Stimulated activated CD8-positive, alpha-beta memory T cell treated with anti-CD3 and anti-CD28 coated beads, Interleukin-4, amount 100 ng/mL, for 4 hours (primary cell): ENCODE results near the gene FOXJ2.
"Not testable (repeated sequence)": the region's sequence is repeated elsewhere in the genome, so short reads cannot be mapped to it uniquely, and the experiment has no call there.

Source experiments
- DNase-seq, 2 donors: peaks; one replicate each; pipeline ENCODE4 v3.0.0-alpha.2; 2020; ENCODE audit warnings: low read depth in 2 of 2, low spot score in 1 of 2

The FOXJ2 gene

GRCh38 chr12:8064131-8064530, 31.6 kb downstream of the FOXJ2 start:
- no peak for DNase-seq

- no peak for DNase-seq
Measured at GRCh38 chr12:8065991-8066594, 33.6 kb downstream of the FOXJ2 start, which contains the start of gene C3AR1. C3AR1 (minus strand) TSS chr12:8066359; CDS start chr12:8060185, 6,174 bp downstream.

- no peak for DNase-seq
Measured at GRCh38 chr12:8069582-8069981, 37.1 kb downstream of the FOXJ2 start.

DNA sequence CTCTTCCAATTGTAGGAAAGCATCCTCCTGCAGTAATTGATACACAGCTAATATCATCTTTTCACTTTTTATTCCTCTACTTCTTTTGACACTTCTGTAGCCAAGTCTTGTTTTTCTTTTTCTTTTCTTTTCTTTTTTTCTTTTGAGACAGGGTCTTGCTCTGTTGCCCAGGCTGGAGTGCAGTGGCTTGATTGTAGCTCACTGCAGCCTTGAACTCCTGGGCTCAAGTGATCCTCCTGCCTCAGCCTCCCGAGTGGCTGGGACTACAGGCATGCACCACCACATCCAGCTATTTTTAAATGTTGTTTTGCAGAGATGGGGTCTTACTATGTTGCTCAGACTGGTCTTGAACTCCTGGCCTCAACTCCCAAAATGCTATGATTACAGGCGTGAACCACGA, 39.3 kb downstream of the FOXJ2 start:
- not testable (repeated sequence) for DNase-seq

DNA sequence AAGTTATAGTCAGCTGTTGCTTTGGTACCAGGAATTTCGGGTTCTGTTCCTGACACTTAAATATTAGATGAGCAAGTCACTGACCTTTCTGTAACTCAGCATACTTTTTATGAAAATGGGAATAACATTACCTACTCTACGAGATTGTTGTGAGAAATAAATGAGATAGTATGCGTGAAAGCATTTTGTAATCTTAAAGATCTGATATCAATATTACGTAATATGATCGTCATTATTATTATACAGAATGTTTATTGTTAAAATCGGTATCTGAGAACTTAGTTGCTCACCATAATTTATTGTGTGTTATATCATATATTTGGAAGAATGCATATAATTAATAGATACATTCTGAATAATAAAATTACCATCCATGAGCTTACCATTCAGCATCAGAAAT, 43.4 kb downstream of the FOXJ2 start:
- DNase-seq, result no peak

DNA sequence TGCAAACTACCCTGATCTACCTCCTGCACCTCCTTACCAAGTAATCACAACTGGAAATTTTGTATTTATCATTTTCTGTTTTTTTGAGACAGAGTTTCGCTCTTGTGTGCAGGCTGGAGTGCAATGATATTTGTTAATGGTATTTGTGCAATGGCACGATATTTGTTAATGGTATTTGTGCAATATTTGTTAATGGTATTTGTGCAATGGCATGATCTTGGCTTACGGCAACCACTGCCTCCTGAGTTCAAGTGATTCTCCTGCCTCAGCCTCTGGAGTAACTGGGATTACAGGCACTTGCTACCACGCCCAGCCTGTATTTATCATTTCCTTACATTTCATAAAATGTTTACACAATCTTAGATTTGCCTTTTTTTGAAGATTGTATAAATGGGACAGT, 43.9 kb downstream of the FOXJ2 start:
- DNase-seq, result no peak

DNA sequence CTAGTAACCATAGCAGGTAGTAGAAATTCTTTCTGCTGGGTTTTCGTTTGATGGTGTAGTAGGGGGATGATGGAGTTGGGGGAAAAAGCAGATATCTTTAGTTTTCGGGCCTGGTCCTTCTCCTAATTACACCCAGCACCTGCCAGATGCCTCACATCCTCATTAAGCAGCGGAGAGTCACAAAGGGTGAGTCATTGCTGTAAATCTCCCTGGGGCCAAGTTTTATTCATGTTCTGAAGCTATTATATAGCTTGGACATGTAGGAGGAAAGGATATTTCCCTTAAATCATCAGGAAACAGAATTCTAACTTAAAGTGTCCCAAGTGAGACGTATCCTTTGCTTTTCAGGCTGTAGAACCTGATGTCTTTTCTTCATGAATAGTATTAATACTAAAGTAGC, 44.7 kb downstream of the FOXJ2 start:
- DNase-seq, result no peak

- no peak for DNase-seq
Measured at GRCh38 chr12:8078398-8078797, 45.9 kb downstream of the FOXJ2 start.

- DNase-seq, result no peak
Measured at GRCh38 chr12:8078916-8079315, 46.4 kb downstream of the FOXJ2 start.

GRCh38 chr12:8080120-8080519, 47.6 kb downstream of the FOXJ2 start:
- DNase-seq, result no peak

DNA sequence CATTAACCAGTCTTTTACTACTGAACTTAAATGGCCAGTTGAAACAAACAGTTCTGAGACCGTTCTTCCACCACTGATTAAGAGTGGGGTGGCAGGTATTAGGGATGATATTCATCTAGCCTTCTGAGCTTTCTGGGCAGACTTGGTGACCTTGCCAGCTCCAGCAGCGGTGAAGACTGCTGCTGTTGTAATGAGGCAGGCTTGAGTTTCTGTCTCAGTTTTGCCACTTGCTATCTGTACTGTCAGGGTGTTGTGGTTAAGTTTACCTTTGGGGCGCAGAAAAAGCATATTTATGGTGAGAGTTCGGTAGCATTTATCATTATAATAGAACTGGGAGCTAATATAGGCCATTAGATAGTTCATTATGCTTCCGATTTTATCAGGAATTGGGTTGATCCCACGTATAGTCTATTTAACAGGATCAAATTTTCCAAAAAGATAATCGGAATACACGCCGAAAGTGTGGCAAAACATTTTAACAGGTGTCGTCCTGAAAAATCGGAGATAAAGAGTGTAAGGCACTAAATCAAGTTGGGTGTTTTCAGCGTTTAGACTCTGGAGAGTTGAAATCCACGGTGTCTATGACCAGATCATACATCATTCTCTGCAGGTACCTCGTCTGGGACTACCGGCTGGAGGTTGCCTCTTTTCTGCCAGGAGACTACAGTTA, 48.9 kb downstream of the FOXJ2 start:
- no peak for DNase-seq

GRCh38 chr12:8082808-8083100, 50.2 kb downstream of the FOXJ2 start:
- DNase-seq, result no peak

GRCh38 chr12:8084351-8084750, 51.8 kb downstream of the FOXJ2 start:
- not testable (repeated sequence) for DNase-seq

- no peak for DNase-seq
Measured at GRCh38 chr12:8087666-8088065, 55.1 kb downstream of the FOXJ2 start.

- no peak for DNase-seq
Measured at GRCh38 chr12:8088574-8088973, 56.1 kb downstream of the FOXJ2 start.

- DNase-seq, result not testable (repeated sequence)
Measured at GRCh38 chr12:8089277-8089676, 56.8 kb downstream of the FOXJ2 start.

GRCh38 chr12:8089716-8090115, 57.2 kb downstream of the FOXJ2 start:
- no peak for DNase-seq

- no peak for DNase-seq
Measured at GRCh38 chr12:8093291-8093690, 60.8 kb downstream of the FOXJ2 start.

- no peak for DNase-seq
Measured at GRCh38 chr12:8096281-8096915, 63.9 kb downstream of the FOXJ2 start.

DNA sequence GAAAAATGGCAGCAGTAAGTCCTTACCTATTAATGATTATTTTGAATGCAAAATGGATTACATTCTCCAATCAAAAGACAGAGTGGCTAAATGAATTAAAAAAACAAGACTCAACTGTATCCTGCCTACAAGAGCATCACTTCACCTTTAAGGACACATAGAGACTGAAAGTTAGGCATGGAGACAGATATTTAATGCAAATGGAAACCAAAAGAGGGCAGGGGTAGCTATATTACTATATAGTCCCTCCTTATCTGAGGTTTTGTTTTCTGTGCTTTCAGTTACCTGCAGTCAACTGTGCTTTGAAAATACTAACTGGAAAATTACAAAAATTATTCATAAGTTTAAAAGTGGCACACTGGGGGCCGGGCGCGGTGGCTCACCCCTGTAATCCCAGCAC, 66.7 kb downstream of the FOXJ2 start:
- no peak for DNase-seq
